ENCODE measurements around the gene UBL4A. TPM values are rescaled to one million over a fixed set of nuclear protein-coding genes. Genes with fewer than 3 reads are reported as not detected.

The UBL4A gene
- total RNA-seq, 1 experiment from 2014 or later: 54.3 TPM

DNA sequence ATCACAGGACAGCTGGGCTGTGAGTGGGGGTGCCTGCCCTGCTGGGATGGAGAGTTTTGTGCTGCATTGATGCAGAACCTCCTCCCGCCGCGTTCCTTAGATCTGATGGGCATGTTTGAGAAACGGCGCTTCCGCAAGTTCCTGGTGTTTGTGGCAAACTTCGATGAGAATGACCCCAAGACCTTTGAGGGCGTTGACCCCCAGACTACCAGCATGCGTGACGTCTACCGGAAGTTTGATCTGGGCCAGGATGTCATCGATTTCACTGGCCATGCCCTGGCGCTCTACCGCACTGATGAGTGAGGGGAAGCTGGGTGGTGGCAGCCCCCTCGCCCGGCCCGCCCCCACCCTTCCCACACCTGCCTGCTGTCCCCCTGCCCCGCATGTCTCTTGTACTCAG, 46.6 kb downstream of the UBL4A start:
- no peak for DNase-seq (ENCODE audit: low read depth)

DNA sequence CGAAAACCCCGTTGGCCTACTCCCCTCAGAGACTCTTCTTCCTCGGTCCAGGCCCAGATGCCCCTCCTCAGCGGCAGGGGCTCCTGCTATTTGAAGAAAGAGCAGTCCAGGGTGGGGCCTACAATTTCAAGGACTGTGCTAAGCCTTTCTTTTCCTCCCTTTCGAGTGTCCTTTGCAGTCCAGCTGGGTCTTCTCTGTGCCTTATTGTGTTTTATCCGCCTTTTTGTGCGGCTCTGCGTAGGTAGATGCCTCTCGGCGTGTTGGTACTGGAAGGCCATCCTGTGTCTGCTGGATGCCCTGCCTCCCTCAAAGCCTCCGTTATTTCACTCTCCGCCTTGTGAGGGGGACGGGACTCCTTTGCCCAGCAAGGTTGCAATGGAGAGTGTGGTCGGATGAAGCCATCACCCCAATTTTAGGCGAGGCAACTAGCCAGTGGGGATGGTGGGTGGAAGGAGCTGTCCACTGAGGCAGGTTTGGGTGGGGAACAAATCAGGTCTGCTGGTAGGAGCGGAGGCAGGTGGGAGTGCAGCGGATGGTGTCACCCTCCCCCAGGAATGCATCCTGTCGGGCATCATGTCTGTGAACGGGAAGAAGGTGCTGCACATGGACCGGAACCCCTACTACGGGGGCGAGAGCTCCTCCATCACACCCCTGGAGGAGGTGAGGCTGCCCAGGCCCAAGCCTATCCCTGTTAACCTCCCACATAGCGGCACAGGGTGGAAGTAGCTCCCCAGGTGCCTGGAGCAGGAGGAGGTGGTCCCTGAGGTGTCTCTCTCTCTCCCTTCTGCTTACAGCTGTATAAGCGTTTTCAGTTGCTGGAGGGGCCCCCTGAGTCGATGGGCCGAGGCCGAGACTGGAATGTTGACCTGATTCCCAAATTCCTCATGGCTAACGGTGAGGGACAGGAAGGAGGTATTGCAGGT, 48.2 kb downstream of the UBL4A start:
- no peak for DNase-seq (ENCODE audit: low read depth)

- DNase-seq (ENCODE audit: low read depth): peak; percentile 60
Observed at GRCh38 chrX:154436983-154437752, 49.2 kb downstream of the UBL4A start, which contains the start of gene GDI1. Gene GDI1 (plus strand): TSS chrX:154437154. CDS start chrX:154437255, 101 bp downstream.

- peak; percentile 27 for DNase-seq (ENCODE audit: low read depth)
Observed at GRCh38 chrX:154436374-154436982, 49.9 kb downstream of the UBL4A start.

GRCh38 chrX:154435171-154435733, 51.2 kb downstream of the UBL4A start:
- no peak for DNase-seq (ENCODE audit: low read depth)

- DNase-seq (ENCODE audit: low read depth): no peak
Observed at GRCh38 chrX:154434394-154435168, 51.8 kb downstream of the UBL4A start.

Other genes with a start within 250 kb of the UBL4A start
- gene OPN1MW3, start 229.0 kb downstream of the UBL4A start, total RNA-seq (2014; rRNA removed; shearing (Covaris generic)): not detected in 2 replicates
- not detected in 2 replicates for gene TEX28, start 191.5 kb downstream of the UBL4A start, total RNA-seq (2014; rRNA removed; shearing (Covaris generic))
- gene TKTL1, start 190.8 kb downstream of the UBL4A start, total RNA-seq (2014; rRNA removed; shearing (Covaris generic)): 0.06 TPM in 1 of 2 replicates, not detected in the other
- 721 and 801 TPM in 2 replicates for gene FLNA, start 112.0 kb downstream of the UBL4A start, total RNA-seq (2014; rRNA removed; shearing (Covaris generic))
- gene EMD, start 107.3 kb downstream of the UBL4A start, total RNA-seq (2014; rRNA removed; shearing (Covaris generic)): 9.0 and 15.1 TPM in 2 replicates
- gene RPL10, start 88.2 kb downstream of the UBL4A start, total RNA-seq (2014; rRNA removed; shearing (Covaris generic)): 3,278 and 3,646 TPM in 2 replicates
- gene DNASE1L1, start 77.4 kb downstream of the UBL4A start, total RNA-seq (2014; rRNA removed; shearing (Covaris generic)): 7.2 and 28.4 TPM in 2 replicates
- gene TAFAZZIN, start 75.1 kb downstream of the UBL4A start, total RNA-seq (2014; rRNA removed; shearing (Covaris generic)): 9.0 and 14.9 TPM in 2 replicates
- 26.3 and 30.9 TPM in 2 replicates for gene ATP6AP1, start 57.9 kb downstream of the UBL4A start, total RNA-seq (2014; rRNA removed; shearing (Covaris generic))
- gene GDI1, start 49.5 kb downstream of the UBL4A start, total RNA-seq (2014; rRNA removed; shearing (Covaris generic)): 71.6 and 103 TPM in 2 replicates
- 32.8 and 44.2 TPM in 2 replicates for gene FAM50A, start 42.5 kb downstream of the UBL4A start, total RNA-seq (2014; rRNA removed; shearing (Covaris generic))
- gene PLXNA3, start 28.3 kb downstream of the UBL4A start, total RNA-seq (2014; rRNA removed; shearing (Covaris generic)): 1.5 and 15.6 TPM in 2 replicates
- gene LAGE3, start 7.3 kb downstream of the UBL4A start, total RNA-seq (2014; rRNA removed; shearing (Covaris generic)): 50.7 and 51.3 TPM in 2 replicates
- 15.7 and 22.6 TPM in 2 replicates for gene SLC10A3, start 4.0 kb upstream of the UBL4A start, total RNA-seq (2014; rRNA removed; shearing (Covaris generic))
- gene FAM3A, start 29.6 kb upstream of the UBL4A start, total RNA-seq (2014; rRNA removed; shearing (Covaris generic)): 8.2 and 11.3 TPM in 2 replicates
- gene G6PD, start 60.2 kb upstream of the UBL4A start, total RNA-seq (2014; rRNA removed; shearing (Covaris generic)): 18.6 and 19.1 TPM in 2 replicates
- gene IKBKG, start 61.0 kb upstream of the UBL4A start, total RNA-seq (2014; rRNA removed; shearing (Covaris generic)): 28.1 and 37.7 TPM in 2 replicates
- gene CTAG1A, start 98.5 kb upstream of the UBL4A start, total RNA-seq (2014; rRNA removed; shearing (Covaris generic)): 1.8 TPM in 1 of 2 replicates, not detected in the other
- gene CTAG1B, start 132.7 kb upstream of the UBL4A start, total RNA-seq (2014; rRNA removed; shearing (Covaris generic)): 1.8 TPM in 1 of 2 replicates, not detected in the other
- gene CTAG2, start 167.0 kb upstream of the UBL4A start, total RNA-seq (2014; rRNA removed; shearing (Covaris generic)): 3.8 and 13.4 TPM in 2 replicates

Measured in Daoy (cell line).